ENCODE measurements around the gene SLC3A2.

SLC3A2 gene

DNA sequence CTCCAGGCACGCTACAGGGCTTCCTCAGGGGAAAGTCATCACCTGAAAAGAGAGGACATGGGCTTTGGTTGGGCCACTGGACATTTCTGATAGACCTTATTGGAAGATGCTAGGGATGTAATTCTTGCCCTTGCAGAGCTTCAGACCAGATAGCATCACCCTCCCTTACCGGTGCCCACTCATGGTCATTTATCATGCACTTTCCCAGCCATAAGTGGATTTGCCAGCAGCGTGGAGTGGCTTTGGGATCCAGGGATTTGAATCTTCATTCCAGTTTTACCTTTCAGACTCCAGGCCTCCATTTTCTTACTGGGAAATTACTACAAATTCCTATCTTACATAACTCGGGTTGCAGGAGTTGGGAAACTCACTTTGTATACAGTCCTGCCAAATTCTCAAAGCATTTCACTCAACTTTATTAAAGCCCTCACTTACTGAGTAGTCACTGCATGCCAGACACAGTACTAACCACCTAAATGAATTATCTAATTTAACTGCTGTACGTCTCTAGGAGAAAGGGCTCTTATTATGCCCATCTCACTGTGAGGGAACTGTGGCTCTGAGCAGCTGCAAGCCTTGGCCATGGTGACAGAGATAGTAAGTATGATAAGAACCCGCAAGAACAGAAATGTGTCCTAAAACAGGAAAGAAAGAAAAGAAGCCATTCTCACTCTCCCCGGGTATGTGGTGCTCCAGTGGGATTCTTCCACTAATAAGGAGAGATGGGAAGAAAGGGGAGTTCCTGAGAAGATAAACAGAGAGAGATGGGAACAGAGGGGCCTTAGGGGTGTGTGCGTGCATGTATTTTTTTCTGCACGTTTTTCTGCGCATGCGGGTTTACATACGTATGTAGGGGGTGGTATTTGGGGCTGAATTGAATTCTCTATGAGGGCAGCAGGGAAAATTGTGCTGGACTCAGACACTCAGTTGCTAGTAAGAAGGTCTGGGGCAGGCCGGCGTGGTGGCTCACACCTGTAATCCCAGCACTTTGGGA is 30.7 kb downstream of the SLC3A2 start:
- no peak for DNase-seq

DNA sequence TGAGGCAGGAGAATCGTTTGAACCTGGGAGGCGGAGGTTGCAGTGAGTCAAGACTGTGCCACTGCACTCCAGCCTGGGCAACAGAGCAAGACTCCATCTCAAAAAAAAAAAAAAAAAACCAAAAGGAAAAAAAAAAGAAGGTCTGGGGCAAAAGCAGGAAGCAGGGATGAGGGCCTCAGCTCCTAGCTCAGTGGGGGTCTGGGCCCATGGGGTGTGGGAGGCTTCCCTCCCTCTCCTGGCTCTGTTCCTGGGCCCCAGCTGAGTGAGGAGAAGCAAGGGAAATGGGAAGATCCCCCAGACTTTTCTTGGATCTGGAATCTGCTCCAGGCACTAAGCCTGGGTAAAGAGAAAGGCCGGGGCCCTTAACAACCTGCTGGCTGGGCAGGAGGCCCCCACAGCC is 31.6 kb downstream of the SLC3A2 start:
- no peak for DNase-seq

- no peak for DNase-seq
Measured at GRCh38 chr11:62914416-62914815, 33.7 kb downstream of the SLC3A2 start.

DNA sequence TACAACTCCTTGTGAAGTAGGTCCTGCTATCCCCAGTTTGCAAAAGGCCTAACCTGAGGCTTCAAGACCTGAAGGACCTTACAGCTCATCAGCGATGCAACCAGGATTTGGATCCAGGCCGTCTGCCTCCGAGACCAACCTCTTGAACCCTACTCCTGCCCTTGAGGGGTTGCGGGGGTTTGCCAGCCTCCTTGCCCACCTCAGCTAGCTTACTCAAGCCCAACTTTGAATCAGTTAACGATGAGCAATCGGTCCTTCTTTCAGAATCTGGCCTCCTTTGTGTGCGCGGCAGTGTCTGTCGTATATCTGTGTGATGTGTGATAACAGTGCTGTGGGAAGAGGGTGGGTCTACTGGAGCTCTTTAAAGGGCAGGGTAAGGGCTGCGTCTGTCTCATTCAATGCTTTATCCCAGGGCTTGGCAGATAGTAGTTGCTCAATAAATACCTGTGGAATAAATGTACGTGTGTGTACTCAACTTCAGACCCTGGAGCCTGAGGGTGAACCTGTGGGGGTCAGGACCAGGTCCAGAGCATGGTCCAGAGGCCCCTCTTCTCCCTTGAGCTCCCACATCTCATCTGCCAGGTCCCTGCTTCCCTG is 37.3 kb downstream of the SLC3A2 start:
- no peak for DNase-seq

DNA sequence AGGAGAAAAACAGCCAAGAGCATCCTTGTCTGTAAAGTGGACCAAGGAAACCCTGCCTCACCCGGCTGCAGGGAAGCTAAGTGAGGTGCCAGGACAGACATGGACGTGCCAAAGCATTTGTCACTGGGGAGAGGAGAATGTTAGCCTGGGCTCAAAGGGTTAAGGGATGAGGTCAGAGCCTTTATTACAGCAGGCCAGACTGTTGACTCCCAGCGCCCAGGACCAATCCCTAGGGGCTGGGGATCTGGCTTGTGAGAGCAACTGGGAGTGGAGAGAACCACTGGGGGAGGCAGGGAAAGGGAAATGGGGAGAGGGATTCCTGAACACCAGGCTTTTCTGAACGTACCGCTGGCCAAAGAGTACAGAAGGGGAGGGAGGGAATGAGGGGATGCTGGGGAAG is 37.8 kb downstream of the SLC3A2 start:
- DNase-seq, result no peak

GRCh38 chr11:62919476-62919875 is 38.8 kb downstream of the SLC3A2 start:
- no peak for DNase-seq

DNA sequence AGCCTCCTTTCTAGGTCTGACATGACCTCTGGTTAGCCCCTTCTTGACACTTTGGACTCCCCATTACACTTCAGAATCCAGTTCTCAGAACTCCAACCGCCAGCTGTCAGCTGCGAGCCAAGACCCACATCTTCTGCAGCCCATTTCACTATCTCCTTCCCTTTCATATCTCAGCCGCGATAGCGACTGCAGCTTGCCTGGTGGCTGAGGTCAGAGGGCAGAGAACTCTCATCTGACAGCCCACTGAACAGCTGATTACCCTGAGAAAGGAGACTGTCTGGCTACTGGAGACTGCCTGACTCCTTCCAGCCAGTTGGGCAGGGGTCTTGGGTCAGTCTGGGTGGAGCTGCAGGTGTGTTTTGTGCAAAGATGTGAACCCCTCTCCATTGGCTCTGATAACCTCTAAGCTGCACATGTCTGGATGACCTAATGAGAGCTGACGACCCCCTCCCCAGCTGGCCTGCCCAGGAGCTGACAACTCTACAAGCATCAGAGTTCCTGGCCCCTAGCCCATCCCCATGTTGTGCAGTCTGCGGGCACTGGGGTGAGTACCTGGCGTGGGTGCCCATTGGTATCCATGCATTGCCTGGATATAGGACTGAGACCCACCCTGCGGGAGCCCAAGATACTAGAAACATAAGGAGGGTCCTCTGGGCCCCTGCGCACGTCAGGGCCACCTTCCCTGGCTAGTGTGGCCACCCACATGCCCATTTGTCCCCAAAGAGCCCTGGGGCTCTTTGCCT is 39.4 kb downstream of the SLC3A2 start:
- DNase-seq, result no peak

DNA sequence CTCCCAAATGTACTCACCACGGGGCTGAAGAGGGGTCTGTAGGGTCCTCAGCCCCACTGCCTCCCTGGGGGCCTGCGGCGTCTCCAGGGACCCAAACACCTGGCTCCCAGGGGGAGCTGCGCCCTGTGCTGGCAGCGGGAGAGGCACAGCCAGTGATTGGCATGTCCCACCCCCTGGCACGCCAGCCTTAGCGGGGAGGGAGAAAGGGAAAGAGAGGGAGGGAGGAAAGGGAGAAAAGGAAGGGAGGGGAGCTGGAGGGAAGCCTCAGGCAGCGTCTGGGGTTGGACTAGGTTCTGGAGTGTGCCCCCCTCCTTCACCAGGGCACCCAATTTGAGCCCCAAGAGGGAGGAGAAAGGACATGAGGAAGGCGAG is 40.5 kb downstream of the SLC3A2 start, which contains the start of gene CHRM1:
TSS of gene CHRM1 (minus strand) at position 163 of the 372 bp plus-strand sequence. CDS start 10,263 bp downstream, outside the sequence.
- no peak for DNase-seq

GRCh38 chr11:62921573-62922188 is 41.0 kb downstream of the SLC3A2 start:
- no peak for DNase-seq

DNA sequence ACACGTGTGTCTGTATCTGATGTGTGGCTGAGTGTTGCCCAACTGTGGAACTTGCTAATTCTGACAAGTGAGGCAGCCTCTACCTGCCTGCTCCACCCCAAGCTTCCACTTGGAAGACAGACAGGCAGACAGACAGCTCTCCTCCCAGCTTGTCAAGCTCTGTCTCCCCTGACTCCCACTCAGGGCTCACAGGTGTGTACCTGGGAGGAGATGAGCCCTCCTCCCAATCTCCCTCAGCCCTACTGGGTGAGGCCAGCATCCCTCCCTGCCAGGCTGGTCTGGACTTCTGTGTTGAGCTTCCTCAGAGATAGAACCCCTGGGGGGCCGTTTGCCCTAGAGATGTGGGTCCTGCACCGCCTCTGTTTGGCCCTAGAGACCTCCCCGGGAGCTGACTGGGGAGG is 41.5 kb downstream of the SLC3A2 start:
- no peak for DNase-seq

DNA sequence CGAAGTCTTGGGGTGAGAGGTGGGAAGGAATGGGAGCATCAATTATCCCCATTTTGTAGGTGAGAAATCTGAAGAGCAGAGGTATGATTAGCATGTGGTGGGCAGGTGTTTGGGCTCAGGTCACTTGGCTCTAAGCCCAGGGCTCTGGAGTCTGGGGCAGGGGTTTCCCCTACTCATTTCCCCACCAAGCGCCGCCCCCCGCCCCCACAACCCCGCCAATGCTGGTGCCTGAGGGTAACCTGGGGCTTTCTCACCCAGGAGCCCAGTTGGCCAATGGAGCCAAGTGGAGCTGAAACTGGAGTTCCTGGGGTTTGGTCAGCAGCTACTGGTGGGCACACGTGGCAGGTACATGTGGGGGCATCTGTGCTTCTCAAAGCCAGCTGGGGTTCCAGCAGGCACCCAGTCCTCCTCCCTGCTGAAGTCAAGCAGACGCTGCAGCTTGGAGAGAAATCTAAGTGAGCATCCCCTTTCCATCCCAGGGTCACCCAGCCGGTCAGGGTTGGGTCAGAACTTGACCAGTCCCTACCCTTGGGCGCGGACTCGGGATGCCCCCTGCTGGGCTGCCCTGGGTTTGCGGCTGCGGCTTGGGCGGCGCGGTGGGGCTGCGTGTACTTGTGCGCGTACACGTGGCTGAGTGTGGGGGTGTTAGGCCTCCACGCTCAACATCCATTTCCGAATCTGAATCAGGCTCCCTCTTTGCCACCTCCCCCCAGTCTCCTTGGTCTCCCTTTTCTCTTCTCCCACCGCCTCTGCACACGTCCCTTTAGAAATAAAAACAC is 42.1 kb downstream of the SLC3A2 start:
- no peak for DNase-seq

DNA sequence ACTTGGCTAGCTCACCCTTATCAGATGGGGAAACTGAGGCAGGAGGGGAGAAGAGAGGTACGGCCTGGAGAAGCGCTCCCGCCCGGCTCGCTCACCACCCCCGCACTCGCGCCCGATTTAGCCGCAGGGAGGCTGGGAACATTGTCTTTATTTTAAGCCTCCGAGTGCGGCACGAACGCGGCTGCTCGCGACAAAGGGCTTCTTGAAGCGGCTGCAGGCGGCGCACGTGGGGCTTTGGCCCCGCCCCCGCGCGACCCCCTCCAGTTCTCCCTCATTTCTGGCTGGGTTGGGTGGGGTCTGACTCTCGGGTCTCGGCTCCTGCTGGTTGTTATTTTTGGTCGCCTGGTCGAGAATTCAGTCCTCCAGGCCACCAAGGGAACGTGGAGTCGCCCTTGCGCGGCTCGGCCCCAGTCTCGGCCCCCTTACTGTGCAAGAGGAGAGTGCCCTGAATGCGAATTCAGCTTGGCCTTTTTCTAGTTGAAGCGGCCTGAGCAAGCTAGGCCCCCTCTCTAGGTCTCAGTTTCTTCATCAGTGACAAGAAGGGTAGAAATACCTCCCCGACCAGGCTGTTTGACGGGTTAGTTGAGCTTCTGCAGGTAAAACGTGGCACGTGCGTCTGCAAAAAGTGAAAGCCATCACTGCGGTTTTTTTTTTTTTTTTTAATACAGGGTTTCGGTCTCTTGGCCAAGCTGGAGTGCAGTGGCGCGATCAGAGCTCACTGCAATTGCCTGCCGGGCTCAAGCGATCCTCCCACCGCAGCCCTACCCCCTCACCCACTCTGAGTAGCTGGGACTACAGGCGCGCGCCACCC is 43.1 kb downstream of the SLC3A2 start:
- peak; percentile 36 for DNase-seq

DNA sequence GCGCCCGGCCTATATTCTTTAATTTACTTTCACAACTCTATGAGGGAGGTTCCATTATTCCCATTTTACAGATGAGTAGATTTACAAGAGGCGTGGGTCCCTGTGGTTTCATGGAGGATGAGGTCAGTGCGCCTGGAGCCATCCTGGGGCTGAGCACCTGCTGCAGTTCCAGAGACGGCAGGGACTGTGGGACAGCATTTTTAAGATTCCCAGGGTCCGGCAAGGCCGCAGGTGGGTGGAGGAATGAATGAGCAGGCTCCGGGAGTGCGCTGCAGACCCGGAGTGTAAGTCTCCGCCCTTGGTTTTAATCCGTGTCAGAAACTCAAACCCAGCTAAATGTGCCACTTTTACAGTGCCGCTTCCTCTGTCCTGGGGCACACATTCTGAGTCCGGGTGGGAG is 44.6 kb downstream of the SLC3A2 start:
- no peak for DNase-seq

DNA sequence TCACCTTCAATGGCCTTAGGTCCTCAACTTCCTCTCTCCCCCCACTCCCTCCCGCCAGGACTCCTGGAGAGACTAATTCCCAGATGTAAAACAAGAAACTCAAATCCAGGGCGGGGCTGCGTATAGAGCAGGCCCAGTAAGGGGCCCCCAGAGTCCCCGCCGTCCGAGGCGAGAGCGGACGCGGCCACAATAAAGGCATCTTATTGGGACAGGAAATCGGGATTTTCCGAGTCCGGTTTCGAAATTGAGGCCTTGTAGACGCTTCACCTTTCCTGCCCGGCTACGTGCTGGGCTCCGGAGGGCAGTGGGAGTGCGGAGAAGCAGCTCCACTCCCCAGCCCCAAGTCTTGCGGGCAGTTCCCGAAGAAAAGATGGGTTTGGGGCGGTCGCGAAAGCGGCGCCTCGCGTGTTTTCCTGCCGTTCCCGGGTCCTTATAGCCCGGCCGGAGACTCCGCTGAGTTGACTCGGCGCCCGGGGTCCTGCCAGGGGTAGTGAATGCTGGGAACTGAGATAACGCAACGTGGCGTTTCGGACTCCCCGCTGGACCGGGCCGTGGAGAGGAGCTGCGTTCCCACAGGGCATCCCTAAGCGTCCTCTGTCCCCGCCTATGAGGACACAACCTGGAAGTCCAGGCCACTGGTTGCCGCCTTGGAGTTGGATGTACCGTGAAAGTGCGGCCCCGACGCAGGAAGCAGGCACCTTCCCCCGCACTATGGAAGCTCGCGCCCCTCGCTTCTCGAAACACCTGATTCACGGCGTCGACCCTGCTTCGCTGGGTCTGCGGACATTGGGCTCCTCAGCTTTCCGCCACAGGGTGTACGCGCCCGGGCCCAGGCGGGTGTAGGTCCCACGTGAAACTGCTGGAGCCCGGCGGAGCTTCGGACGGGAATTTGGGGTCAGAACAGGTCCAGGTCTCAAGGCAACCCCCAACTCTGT is 45.3 kb downstream of the SLC3A2 start:
- no peak for DNase-seq

DNA sequence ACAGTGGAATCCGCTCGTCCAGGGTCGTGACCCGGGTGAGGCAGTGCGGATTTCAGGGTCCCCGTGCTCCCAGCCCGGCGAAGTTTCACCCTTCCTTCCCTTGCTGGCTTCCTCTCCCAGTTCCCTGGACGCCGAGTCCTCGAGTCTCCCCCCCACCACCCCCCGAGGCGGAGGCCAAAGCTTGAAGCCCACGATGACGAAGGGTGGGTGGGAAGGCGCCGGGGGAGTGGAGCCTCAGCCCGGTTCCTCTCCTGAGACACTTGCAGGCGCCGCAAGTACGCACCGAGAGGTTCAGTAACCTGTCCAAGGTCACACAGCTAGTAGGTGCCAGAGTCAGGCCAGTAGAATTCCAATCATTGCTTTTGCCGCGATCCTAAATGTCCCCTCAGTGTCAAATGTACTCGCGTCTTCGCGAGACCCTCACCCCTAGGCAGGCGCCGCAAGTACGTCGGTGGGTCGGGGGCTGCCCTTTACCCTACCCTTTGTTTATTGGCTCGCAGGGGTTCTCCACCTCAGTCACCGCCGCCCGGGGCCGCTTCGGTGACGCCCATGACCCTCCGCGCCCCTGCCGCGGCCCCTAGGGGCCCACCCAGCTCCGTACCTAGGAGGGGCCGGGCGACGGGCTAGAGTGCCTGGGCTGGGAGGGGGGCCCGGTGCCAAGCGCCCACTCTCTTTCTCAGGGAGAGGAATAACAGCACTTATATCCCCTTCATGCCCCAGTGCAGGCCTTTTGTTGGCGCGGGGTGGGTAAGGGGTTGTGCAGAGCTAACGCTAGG is 46.2 kb downstream of the SLC3A2 start:
- no peak for DNase-seq

DNA sequence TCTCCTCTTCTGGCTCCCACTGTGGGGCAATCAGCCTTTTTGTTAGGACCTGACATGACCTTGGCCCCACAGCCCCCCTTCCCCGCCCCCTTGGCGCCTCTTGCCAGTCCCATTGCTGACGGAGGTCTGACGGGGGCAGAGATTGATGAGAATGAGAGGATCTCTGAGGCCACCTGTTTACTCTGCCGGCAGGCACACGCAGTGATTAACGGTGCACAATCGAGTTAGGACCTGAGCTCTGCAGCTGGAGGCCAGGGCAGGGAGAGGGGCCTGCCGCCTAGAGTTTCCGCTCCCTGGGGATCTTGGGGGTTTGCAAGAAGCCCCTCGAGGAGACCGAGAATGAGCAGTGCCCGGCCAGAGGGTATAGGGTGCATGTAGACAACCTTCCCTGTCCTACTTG is 47.3 kb downstream of the SLC3A2 start:
- DNase-seq, result no peak

- DNase-seq, result no peak
Measured at GRCh38 chr11:62930157-62930556, 49.5 kb downstream of the SLC3A2 start.

- DNase-seq, result no peak
Measured at GRCh38 chr11:62930666-62931065, 50.0 kb downstream of the SLC3A2 start.

All from central memory CD4-positive, alpha-beta T cell (primary cell).